HPDE6-E6E7 (cell line): ENCODE measurements around the gene CIB2.
"Not testable (repeated sequence)": the region's sequence is repeated elsewhere in the genome, so short reads cannot be mapped to it uniquely, and the experiment has no call there.

Experiments used
- DNase-seq: peaks from one replicate; pipeline ENCODE4 v3.0.0; 2011; ENCODE audit warnings: missing footprints; ENCODE audit errors: extremely low spot score

Gene CIB2

GRCh38 chr15:78131295-78132061 lies at the start of gene CIB2:
CIB2 (minus strand) TSS chr15:78131445; CDS start chr15:78131215, 230 bp downstream.
- peak; percentile 61 for DNase-seq

- no peak for DNase-seq
These were observed 48.7 kb upstream of the CIB2 start for GRCh38 chr15:78179906-78180305.

- DNase-seq = no peak
These were observed 48.1 kb upstream of the CIB2 start for GRCh38 chr15:78179286-78179840.

- no peak for DNase-seq
These were observed 46.8 kb upstream of the CIB2 start for GRCh38 chr15:78178064-78178463.

GRCh38 chr15:78177447-78177873 lies 46.2 kb upstream of the CIB2 start:
- DNase-seq = no peak

- no peak for DNase-seq
These were observed 44.1 kb upstream of the CIB2 start for GRCh38 chr15:78175330-78175729.

- no peak for DNase-seq
These were observed 43.2 kb upstream of the CIB2 start for GRCh38 chr15:78174401-78174800.

- no peak for DNase-seq
These were observed 40.7 kb upstream of the CIB2 start for GRCh38 chr15:78171864-78172472.

GRCh38 chr15:78170848-78171773 lies 39.9 kb upstream of the CIB2 start:
- no peak for DNase-seq

- DNase-seq = no peak
These were observed 37.4 kb upstream of the CIB2 start for GRCh38 chr15:78168608-78169007.

- DNase-seq = no peak
These were observed 36.1 kb upstream of the CIB2 start for GRCh38 chr15:78167227-78167888.

- no peak for DNase-seq
These were observed 32.8 kb upstream of the CIB2 start for GRCh38 chr15:78164010-78164409.

- no peak for DNase-seq
These were observed 30.8 kb upstream of the CIB2 start for GRCh38 chr15:78162038-78162437.

GRCh38 chr15:78159395-78159794 lies 28.1 kb upstream of the CIB2 start:
- DNase-seq = no peak

GRCh38 chr15:78157203-78157602 lies 26.0 kb upstream of the CIB2 start:
- no peak for DNase-seq

- no peak for DNase-seq
These were observed 25.4 kb upstream of the CIB2 start for GRCh38 chr15:78156653-78157052.

- DNase-seq = no peak
These were observed 24.2 kb upstream of the CIB2 start for GRCh38 chr15:78155355-78155939.

GRCh38 chr15:78154955-78155354 lies 23.7 kb upstream of the CIB2 start:
- DNase-seq = no peak

GRCh38 chr15:78151075-78151474 lies 19.8 kb upstream of the CIB2 start:
- DNase-seq = not testable (repeated sequence)

- no peak for DNase-seq
These were observed 18.8 kb upstream of the CIB2 start for GRCh38 chr15:78149805-78150751.
